Right kidney (tissue), 1 donor: ENCODE results near the gene FAM107B.
"Not testable (repeated sequence)": the region's sequence is repeated elsewhere in the genome, so short reads cannot be mapped to it uniquely, and the experiment has no call there.

Experiments used
- DNase-seq: peaks from one replicate; pipeline ENCODE4 v3.0.0-alpha.2; 2016

Gene FAM107B

DNA sequence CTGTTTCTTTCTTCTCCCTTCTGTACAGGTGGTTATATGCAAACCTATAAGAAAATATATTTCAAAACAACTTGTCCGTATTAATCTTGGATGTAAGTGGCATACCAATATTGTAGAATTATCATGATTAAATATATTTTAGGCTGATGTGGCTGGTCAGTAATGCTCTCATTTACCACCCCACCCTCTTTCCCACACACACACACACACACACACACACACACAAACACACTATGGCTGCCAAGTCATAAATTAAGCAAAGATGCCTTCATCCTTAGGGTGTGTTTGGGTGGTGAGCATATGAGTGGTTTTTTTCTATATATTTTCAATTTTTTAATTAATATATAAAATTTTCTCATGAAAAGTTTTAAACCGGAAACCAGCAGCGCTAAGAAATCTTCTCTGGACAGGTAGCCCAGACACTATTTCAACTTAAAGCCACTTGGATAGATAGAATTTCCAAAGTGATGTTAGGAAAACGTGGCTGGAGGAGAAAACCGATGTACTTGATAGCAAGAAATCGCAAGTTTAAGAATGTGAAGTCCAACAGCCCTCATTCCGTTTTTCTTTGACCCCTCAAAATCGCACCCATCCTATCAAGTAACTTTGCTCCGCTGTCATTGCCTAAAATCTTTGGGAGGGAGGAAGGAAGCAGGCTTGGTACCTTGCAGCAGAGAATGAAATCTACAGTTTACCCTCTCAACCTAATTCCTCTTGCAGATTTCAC is 171.7 kb downstream of the FAM107B start:
- no peak for DNase-seq

DNA sequence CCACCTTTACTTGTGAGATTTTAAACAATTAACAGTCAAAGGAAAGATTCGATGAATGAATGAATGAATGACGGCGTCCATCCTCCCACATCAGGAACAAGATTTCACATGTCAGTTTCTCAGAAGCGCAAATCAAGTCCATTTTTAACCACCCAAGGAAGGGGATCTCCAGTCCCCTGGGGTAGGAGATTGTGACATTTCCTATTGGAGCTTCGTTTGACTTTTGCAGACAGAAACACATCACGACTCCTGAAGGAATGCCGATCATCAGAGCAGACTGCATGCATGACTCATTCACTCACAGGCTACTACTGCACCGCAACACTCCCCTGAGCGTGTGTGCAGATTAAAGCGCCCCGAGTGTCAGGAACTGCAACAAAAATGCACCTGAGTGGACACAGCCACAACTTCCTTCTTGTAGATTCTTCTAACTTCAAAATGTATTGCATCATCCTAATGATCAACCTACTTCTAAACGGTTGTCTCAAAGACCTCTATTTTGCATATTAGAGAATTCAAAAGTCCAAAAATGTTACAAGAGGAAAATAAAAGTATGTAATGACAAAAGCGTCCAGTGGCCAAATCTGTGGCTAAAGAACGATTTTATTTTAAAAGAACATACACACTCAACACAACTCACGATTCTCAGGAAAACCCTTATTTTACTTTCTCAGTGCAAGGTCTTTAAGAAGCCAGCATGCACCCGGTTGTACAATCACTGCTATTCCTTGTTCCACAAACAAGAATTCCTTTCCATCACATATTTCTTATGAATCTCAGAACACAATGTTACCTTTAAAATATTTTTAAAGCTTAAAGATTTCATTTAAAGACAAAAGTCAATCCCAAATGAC is 172.6 kb downstream of the FAM107B start:
- DNase-seq = no peak

DNA sequence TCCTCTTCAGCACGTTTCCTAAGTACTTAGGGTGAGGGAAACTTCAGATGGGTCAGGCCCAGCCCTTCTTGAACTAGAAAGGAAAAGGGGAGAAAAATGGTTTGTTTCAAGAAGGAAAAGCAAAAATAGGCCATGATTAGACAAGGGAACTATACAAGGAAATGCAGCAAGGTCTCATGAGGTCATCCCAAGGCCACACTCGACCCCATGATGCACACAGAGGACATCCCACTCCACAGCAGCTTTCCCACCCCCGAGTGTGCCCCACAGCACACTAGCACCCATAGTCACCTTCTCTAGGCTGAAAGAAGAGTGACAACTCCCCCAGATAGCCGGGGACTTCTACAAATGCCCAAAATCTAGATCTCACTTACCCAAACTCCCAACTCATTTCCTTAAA is 173.4 kb downstream of the FAM107B start:
- DNase-seq = no peak

DNA sequence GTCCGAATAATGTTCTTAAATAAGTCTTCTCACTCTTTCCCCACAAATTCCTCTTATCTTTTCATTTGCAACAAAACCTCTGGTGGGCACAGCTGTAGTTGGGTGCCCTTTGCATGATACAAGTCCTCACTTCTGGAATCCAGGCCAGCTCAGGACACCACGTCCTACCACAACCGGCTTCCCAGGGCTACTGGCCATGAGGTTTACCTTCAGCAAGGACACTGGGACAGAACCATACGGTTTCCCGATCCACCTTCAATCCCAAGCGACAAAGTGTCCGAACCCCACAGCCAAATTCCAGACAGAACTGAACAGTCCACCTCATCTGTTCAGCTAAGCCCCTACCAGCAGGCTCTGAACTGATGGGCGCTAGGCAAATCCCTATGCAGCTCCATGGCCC is 174.6 kb downstream of the FAM107B start:
- DNase-seq = no peak

DNA sequence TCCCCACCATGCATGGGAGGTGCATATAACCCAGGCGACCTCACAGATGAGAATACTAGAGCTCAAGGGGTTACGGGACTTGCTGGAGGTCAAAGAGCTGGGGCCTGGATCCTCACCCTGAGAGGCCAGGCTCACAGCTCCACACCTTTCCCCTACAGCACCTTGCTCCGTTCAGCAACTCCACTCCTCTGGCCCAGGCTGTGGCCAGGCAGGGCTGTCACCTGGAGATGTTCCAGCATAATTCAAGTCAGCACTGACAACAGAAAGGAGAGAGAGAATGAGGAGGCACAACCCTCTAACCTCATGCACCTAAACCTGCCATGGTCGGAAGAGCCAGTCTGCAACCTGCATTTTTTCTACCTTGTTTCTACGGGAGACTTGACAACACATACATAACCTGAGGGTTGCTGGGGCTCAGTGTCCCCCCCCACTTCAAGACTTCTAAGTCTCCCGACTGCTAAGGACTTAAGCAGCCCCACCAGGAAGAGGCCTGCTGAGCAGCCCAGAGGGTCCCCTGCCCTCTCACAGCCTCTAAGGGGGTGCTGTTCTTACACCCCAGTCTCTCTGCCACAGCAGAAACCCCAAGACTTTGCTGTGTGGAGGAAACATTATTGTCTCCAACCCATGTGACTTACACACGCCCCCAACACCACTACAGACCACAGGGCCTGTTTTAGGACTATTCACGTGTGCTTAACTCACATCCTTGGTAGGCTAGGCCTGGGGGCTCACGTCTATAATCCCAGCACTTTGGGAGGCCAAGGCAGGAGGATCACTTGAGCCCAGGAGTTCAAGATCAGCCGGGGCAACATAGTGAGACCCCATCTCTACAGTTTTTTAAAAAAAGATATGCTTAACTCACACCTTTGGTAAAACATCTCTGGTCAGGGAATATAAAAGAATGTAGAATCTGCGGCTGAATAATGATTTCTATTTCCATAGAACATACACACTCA is 175.6 kb downstream of the FAM107B start:
- no peak for DNase-seq

DNA sequence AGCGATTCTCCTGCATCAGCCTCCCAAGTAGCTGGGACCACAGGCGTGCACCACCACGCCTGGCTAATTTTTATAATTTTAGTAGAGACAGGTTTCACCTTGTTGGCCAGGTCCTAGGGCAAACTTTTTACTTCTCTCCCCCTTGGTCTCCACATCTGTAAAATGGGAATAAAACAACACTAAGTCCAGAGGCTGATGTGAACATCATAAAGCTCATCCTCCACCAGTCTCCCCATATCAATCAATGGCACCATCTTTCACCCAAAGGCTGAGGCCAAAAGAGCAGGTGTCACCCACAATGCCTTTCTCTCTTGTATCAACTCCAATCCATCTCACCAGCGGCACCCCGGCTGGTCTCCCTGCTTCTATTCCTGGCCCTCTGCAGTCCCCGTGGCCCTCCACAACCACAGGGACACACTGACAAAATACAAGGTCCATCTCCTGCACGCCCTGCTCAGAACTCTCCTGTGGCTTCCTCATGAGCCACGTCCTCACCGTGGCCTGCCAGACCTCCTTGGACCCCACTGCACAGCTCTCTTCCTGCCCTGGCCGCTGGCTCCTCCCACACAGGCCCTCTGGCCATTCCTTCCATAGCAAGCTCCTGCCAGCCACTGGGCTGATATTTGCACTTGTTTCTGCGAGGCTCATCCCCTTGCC is 179.0 kb downstream of the FAM107B start:
- no peak for DNase-seq

DNA sequence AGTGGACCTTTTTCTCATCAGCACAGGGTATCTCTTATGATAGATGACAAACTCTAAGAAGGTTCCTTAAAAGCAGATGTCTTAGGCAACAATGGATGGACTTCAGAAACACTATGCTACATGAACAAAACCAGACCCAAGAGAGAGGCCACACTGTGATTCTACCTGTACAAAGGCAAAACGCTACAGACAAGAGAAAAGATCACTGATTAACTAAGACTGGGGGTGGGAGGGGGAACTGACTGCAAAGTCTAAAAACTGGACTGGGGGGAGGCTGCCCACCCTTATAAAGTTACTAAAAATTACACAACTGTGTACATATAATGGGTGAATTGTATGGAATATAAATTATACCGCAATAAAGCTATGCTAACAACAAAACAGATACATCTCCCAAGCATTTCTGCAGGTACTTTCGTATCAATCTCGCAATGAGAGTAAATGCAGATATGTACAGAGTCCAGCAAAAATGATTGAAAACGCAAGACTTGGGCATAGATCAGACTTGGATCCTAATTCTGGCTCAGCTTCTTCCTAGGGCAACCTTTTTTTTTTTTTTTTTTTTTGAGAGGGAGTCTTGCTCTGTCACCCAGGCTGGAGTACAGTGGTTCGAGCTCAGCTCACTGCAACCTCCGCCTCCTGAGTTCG is 179.7 kb downstream of the FAM107B start:
- DNase-seq = no peak

DNA sequence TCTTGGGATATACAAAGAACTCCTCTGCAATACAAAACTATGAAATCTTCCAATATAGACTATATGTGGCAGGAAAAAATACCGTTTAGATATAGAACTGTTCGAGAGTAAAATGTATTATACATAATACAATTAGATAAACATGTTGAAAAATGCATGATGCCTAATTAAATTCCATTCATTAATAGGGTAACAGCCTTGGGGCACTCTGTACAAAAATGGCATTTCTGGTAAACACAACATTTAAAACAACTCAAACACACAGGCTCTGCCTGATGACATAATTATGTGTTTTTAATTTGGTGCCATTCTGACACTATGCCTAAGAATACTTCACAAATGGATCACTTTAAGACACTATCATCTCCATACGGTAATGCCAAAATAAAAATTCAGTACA is 180.9 kb downstream of the FAM107B start:
- no peak for DNase-seq

DNA sequence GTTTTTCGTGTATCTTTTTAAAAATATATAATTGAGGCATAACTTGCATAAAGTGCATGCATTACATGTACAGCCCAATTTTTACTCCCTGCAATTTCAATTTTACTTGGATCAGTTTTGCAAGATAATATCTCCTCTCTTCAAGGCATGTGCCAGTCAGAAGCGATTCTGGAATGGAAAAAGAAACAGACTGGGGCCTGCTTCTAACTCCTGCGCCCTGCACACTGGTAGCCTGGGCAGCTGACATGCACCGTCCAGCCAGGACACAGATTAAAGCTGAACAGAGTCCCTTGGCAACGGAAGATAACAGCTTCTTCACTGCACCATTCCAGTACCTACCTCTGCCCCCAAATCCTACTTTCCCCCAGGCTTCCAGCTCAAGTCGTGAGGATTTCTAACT is 182.1 kb downstream of the FAM107B start:
- no peak for DNase-seq

DNA sequence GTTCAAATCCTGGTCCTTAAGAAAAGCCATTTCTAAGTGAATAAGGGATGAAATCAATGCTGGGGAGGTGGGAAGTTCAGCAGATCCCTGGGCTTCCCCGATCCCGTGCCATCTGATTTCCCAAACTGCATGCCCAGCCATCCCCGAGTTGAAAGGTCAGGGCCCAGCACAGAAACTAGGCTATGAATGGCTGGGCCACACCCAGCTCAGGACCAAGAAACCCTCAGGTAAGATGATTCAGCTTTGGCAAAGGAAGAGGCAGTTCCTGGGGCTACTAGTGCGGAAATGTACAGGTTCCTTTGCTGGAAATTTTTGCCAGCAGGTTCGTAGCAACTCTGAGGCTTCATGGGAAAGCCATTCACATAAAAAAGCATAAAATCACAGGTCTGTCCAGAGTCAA is 182.7 kb downstream of the FAM107B start:
- DNase-seq = no peak

DNA sequence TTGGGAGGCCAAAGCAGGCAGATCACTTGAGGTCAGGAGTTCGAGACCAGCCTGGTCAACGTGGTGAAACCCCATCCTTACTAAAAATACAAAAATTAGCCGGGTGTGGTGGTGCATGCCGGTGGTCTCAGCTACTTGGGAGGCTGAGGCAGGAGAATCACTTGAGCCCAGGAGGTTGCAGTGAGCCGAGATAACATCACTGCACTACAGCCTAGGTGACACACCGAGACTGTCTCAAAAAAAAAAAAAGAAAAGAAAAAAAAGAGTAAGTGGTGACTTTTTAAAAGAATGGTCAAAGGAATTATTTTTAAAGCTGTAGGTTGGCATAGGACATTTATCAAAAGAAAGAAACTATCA is 185.8 kb downstream of the FAM107B start:
- DNase-seq = not testable (repeated sequence)

DNA sequence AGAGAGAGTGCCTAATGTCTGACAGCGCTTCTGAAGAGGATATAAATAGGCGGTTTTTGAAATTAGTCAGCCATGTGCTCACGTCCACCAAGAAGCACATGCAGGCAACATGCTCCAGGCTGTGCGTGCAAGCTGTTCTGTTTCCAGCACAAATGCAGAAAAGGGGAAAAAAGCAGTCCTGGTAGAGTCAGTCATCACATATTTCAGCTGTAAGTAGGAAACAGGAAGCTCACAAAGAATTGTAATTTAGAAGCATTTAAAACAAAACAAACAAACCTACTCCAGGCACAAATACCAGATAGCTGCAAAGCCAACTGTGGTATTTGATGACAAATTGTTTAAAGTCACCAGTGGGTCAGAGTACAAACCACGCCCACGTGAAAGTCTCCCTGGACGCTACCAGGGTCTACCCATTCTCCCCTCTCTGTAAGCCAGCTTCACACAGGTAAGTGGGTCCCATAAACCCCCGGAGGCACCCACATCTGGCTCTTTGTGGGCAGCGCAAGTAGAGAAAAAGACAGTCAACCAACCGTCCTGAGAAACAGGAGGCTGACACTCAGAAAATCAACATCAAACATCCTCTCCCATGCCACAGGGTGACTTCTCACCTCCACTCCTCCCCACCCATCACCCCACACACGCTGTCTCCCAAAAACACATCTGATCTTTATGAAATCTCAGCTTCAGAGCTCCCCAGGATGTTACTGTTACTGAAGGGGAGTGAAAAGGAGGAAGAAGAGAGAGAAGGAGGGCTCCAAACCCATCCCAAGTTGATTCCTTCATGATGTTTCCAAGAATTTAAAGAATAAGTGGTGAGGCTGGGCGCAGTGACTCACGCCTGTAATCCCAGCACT is 186.4 kb downstream of the FAM107B start:
- no peak for DNase-seq

DNA sequence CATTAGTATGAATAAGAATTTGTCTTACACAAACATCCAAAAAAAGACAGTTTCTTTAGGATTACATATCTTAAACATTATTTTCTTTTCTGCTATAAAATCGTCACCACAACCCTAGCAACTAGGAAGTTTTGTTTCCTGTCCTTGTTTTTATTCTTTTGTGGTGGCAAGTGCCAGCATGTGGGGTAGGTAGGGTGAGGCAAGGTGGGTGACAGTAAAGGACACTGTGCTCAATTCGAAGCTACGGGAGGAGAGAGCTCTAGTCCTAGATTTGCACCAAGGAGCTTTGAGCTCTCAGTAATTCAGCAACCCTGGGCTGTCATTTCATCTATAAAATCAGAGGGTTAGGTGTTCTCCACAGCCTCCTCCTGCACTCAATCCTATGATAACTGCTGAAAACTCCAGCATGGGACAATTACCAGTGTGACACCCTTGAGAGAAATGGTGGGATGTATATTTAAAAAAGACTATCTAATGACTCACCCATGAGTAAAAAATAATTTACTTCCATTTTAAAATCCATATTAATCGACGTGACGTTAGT is 187.1 kb downstream of the FAM107B start:
- no peak for DNase-seq

DNA sequence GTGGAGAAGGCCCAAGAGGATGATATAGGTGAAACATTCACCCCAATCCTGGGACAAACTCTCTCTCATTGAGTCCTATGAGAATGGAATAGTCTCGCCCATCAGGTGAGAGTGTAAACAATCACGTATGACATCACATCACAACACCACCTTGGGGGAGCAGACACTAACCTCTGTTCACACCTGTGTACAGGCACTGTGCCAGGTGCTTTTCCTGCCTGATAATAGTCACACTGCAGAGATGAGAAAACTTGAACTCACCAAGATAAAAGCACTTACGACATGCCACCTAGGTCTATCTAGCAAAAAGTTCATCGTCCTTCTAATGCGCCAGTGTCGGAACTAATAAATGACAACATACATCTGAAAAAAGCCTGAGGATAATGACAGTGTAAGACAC is 187.8 kb downstream of the FAM107B start:
- no peak for DNase-seq

DNA sequence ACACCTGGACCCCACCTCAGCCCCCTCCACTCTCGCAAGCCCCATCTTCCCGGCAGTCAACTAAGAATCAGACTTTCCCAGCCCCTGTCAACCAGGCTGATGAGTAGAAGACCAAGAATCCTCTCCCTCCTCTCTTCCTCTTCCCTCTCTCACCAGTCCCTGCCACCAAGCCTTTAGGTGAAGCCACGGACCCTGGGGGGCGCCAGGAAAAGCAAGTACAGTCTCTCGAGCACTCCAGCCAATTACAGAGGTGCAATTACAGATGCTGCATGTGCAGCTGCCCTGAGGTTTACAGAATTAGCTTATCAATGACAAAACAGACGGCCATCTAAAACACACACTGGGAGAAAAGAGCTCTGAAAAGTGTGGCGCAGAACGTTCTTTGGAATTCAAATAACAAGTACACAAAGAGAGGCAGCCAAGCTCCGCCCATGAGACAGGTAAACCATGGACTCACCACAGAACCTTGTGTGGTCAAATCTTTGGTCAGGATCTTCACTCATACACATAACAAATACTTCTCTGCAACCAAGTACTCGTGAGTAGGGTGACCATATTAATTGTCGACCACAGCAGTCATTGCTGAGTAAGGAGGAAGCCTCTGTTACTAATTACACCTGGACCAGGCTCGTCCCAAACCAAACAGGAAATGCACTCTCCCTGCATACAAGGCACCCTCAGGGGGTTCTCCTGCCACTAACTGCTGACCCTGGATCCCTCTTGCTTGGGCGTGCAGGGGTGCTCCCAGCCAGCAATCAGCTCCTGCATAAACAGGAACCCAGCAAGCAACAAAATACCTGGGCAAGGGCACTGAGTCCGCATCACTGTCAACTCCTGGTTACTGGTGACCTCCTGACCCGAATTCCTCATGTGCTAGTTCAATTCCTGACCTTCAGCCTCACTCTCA is 189.2 kb downstream of the FAM107B start:
- DNase-seq = no peak

DNA sequence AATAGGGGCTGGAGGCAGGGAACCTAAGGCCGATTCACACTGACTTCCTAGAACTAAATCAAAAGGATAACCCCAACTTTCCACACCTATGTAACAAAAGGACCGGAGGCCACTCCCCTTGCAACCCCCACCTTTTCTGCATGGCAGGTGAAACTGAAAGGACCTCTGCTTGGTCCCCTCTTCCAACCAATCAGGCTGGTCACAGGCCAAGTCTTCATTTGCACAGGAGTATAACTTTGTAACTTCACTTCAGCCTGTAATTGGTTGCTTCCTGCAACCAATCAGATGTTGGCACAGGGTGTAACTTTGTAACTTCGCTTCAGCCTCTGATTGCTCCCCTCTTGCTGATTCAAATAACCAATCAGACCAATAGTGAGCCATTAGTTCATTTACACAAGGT is 190.0 kb downstream of the FAM107B start:
- DNase-seq = no peak

DNA sequence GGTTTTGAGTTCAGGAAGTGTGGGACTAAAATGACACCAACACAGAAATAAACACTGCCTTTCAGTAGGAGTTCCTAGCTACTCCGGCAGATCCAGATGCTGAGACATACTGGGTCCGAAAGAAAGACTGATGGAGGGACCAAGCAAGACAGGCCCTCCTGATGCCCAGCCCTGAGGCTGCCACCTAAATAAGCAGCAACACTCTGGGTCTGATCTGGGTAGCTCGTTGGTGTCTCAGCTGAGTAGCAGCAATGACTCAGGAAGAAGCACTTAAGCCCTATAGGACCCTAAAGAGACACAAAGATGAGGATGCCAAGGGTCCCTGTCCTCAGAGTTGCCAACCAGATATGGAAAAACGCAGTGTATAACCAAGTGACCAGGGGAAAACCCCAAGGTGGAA is 190.7 kb downstream of the FAM107B start:
- DNase-seq = no peak

DNA sequence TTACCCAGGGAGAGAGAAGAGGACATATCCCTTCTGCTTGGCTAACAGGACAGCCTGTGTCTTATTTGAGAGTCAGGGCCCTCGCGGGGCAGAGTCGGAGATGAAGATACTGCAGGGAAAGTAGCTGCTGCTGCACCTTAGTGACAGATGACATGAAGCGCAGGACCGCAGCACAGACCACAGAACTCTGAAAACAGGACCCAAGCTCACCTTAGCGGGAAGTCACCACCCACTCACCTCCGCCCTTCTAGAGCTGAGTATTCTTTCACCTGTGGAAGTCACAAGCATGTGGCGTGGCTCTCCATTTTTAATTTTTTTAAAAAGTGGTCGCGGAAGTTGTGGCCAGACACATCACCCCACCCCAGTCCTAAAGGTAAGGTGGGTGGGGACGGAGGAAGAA is 191.4 kb downstream of the FAM107B start:
- DNase-seq = no peak
